ENCODE data around the gene TBC1D22A. TPM values are rescaled to one million over a fixed set of nuclear protein-coding genes. Genes with fewer than 3 reads are reported as not detected.

TBC1D22A gene
- polyA plus RNA-seq, 1 donor from 2014 or later, result 9.3 TPM

DNA sequence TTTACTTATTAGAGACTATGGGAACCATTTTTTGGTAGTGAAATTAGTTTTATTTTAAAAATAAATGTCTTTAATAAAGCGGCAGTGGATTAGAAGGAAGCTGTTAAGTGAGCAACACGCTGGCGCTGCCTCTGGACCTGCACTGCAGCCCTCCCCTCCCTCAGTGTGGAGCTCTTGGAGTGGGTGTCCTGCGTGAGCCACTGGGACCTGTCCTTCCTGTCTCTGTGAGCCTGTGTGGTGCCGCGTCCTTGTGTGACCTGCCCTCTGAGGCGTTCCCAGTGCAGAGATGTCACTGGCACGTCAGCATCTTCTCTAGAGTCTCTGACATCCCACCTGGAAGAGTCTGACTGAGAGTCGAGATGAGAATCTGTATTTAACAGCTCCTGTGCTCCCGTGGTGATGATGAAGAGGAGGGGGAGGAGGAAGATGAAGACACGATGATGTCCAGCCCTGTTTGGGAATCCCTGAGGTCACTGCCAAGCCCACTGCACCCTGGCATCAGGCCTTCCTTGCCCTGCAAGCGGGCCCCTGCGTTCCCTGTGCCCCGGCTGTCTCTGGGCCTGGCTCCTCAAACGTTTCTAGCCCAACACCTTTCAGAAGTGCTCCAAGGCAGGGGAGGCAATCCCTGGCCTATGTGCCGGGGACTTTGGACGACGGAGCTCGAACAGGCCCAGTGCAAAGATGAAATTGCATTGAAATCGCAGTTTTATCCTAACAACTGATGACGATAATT, 271.8 kb downstream of the TBC1D22A start:
- H3K9ac ChIP-seq (ENCODE audit: low read length), result no peak overlapping the region
- TF ChIP-seq POLR2AphosphoS5 (IDR thresholded peaks at IDR 0.05) (no peak), EZH2 (IDR thresholded peaks at IDR 0.05; ENCODE audit: borderline replicate concordance, insufficient read depth, low read length, poor library complexity, severe bottlenecking) (no peak), MXI1 (conservative IDR thresholded peaks at IDR 0.05; ENCODE audit: poor library complexity, severe bottlenecking) (no peak), EP300 (conservative IDR thresholded peaks at IDR 0.05; ENCODE audit: poor library complexity, severe bottlenecking) (no peak), RAD21 (conservative IDR thresholded peaks at IDR 0.05) (no peak), TAF1 (IDR thresholded peaks at IDR 0.05; ENCODE audit: low read depth) (no peak), REST (IDR thresholded peaks at IDR 0.05; ENCODE audit: borderline replicate concordance) (no peak)
- TF ChIP-seq, protein P1, sequence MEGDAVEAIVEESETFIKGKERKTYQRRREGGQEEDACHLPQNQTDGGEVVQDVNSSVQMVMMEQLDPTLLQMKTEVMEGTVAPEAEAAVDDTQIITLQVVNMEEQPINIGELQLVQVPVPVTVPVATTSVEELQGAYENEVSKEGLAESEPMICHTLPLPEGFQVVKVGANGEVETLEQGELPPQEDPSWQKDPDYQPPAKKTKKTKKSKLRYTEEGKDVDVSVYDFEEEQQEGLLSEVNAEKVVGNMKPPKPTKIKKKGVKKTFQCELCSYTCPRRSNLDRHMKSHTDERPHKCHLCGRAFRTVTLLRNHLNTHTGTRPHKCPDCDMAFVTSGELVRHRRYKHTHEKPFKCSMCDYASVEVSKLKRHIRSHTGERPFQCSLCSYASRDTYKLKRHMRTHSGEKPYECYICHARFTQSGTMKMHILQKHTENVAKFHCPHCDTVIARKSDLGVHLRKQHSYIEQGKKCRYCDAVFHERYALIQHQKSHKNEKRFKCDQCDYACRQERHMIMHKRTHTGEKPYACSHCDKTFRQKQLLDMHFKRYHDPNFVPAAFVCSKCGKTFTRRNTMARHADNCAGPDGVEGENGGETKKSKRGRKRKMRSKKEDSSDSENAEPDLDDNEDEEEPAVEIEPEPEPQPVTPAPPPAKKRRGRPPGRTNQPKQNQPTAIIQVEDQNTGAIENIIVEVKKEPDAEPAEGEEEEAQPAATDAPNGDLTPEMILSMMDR (IDR thresholded peaks at IDR 0.05; ENCODE audit: poor library complexity, severe bottlenecking), result no peak
- no peak overlapping the region for H3K27ac ChIP-seq (ENCODE audit: low read length)
- no peaks in the 10 kb centered on the region for H4K20me1 ChIP-seq (ENCODE audit: insufficient read depth)
- no peaks in the 10 kb centered on the region for H3F3A ChIP-seq (ENCODE audit: insufficient read depth, low read length, poor library complexity, severe bottlenecking)
- H3K4me2 ChIP-seq (ENCODE audit: low read length), result no peak overlapping the region
- no peak overlapping the region for H2AFZ ChIP-seq (ENCODE audit: low read depth, low read length)
- no peaks in the 10 kb centered on the region for H3K79me2 ChIP-seq (replicated peaks; ENCODE audit: insufficient read depth, low read length)
- H3K9me2 ChIP-seq (ENCODE audit: insufficient read depth, low read length), result no peaks in the 10 kb centered on the region
- H3K9me3 ChIP-seq (ENCODE audit: low read length), result no peaks in the 10 kb centered on the region
- H3K4me3 ChIP-seq (ENCODE audit: low read length), result no peak overlapping the region
- no peaks in the 10 kb centered on the region for H3K27me3 ChIP-seq (ENCODE audit: insufficient read depth, low read depth, low read length)
- no peaks in the 10 kb centered on the region for H3K36me3 ChIP-seq (ENCODE audit: insufficient read depth, low read length)

DNA sequence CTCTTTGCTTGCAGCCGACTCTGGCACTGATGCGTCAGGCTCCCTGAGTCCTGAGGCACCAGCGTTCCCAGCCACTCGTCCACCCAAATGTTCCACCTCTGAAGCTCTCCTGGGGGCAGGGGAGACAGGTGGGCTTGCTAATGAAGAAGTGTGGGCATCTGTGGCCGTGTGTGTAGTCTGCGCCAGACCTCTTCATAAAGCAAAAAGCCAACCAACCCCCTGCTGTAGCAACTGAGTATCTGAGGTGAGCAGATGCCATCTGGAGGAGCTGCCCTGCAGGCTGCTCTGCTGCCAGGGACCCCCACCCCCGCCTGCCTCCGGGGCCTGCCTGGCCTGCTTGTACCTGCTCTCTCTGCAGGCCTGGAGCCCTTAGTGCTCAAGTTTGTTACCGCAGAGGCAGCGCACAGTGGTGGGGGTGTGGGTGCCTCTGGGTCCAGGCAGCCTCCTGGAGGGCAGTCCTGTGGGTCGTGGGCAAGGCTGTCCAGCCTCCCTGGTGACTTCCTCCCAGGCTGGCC, 272.5 kb downstream of the TBC1D22A start:
- H3K36me3 ChIP-seq (ENCODE audit: insufficient read depth, low read length), result no peaks in the 10 kb centered on the region
- H3K27ac ChIP-seq (ENCODE audit: low read length), result no peak overlapping the region
- no peaks in the 10 kb centered on the region for H3K27me3 ChIP-seq (ENCODE audit: insufficient read depth, low read depth, low read length)
- no peaks in the 10 kb centered on the region for H3K9me3 ChIP-seq (ENCODE audit: low read length)
- no peak overlapping the region for H3K4me3 ChIP-seq (ENCODE audit: low read length)
- H3K9ac ChIP-seq (ENCODE audit: low read length), result no peak overlapping the region
- H3K9me2 ChIP-seq (ENCODE audit: insufficient read depth, low read length), result no peaks in the 10 kb centered on the region
- no peak overlapping the region for H2AFZ ChIP-seq (ENCODE audit: low read depth, low read length)
- no peak overlapping the region for H3K4me2 ChIP-seq (ENCODE audit: low read length)
- H4K20me1 ChIP-seq (ENCODE audit: insufficient read depth), result no peaks in the 10 kb centered on the region
- H3K79me2 ChIP-seq (replicated peaks; ENCODE audit: insufficient read depth, low read length), result no peaks in the 10 kb centered on the region
- H3F3A ChIP-seq (ENCODE audit: insufficient read depth, low read length, poor library complexity, severe bottlenecking), result no peaks in the 10 kb centered on the region
- TF ChIP-seq RAD21 (conservative IDR thresholded peaks at IDR 0.05) (no peak), EZH2 (IDR thresholded peaks at IDR 0.05; ENCODE audit: borderline replicate concordance, insufficient read depth, low read length, poor library complexity, severe bottlenecking) (no peak), SMC3 (conservative IDR thresholded peaks at IDR 0.05; ENCODE audit: poor library complexity) (no peak), REST (IDR thresholded peaks at IDR 0.05; ENCODE audit: borderline replicate concordance) (no peak), TAF1 (IDR thresholded peaks at IDR 0.05; ENCODE audit: low read depth) (no peak), MXI1 (conservative IDR thresholded peaks at IDR 0.05; ENCODE audit: poor library complexity, severe bottlenecking) (no peak), EP300 (conservative IDR thresholded peaks at IDR 0.05; ENCODE audit: poor library complexity, severe bottlenecking) (no peak), POLR2AphosphoS5 (IDR thresholded peaks at IDR 0.05) (no peak)
- TF ChIP-seq, protein P1 (IDR thresholded peaks at IDR 0.05; ENCODE audit: poor library complexity, severe bottlenecking), result no peak
